HCT116 (cell line): ENCODE results near the gene MCL1. TPM values are rescaled to one million over a fixed set of nuclear protein-coding genes. Genes with fewer than 3 reads are reported as not detected.

Source experiments
- ATAC-seq: fragments of 200-7000 bp; cut with Tn5 transposase; 2 replicates; pipeline ENCODE4 v1.9.1; 2020; ENCODE audit warnings: mild to moderate bottlenecking, moderate library complexity
- BruUV-seq: library from RNA; stranded (reverse); fragments of 400-500 nt; replicated peaks from 2 replicates; lab custom pipeline; 2021; lab: Mats Ljungman, UMichigan
- CTCF ChIA-PET: fragments of 300-600 bp; sonication (Branson Sonifier 250); formaldehyde crosslinking; loops from one replicate; lab custom pipeline; 2021; ENCODE audit warnings: antibody characterized with exemption; lab: Charles Lee
- POLR2A ChIA-PET: fragments of 300-600, 350-600 bp; sonication (Branson Sonifier 250); formaldehyde crosslinking; loops from one replicate; lab custom pipeline; 2021; ENCODE audit warnings: antibody characterized with exemption; lab: Charles Lee
- RAD21 ChIA-PET, 2 experiments: fragments of 300-600 bp; sonication (Branson Sonifier 250); formaldehyde crosslinking; loops; one replicate each; lab custom pipeline; 2023; ENCODE audit warnings: low total read pairs in 2 of 2; ENCODE audit not compliant: uncharacterized antibody in 2 of 2, unreplicated experiment in 2 of 2, low non-redundant PET in 1 of 2; lab: Charles Lee
- DNase-seq: peaks from one replicate; pipeline ENCODE4 v3.0.0-alpha.2; 2010; ENCODE audit warnings: low read depth, low spot score
- H2AFZ ChIP-seq: fragments of 200-600 bp; shearing (Covaris generic), sonication (generic); 2 replicates; pipeline ENCODE4 v1.6.1; 2017; ENCODE audit warnings: low read depth, mixed run types, mixed read lengths, antibody characterized with exemption, low read length; ENCODE audit not compliant: poor library complexity, severe bottlenecking
- H3K27ac ChIP-seq: 2 replicates; pipeline ENCODE4 v1.5.1; 2012; ENCODE audit warnings: low read depth, low read length
- H3K27me3 ChIP-seq: fragments of 200-600 bp; sonication (generic); 2 replicates; pipeline ENCODE4 v1.6.1; 2016; ENCODE audit warnings: mixed run types, low read length, mixed read lengths; ENCODE audit not compliant: insufficient read depth
- H3K36me3 ChIP-seq, 2 experiments: fragments of 200-500 bp in 1 of 2; fragments of 200-600 bp in 1 of 2; sonication (Bioruptor generic) in 1 of 2; sonication (generic) in 1 of 2; 2 replicates each; pipeline versions ENCODE4 v1.5.1 to v1.6.1; 2014 to 2016; ENCODE audit warnings: low read length in 2 of 2, inconsistent platforms in 1 of 2, mixed read lengths in 1 of 2, mixed run types in 1 of 2; ENCODE audit not compliant: insufficient read depth in 2 of 2, control insufficient read depth in 1 of 2
- H3K4me1 ChIP-seq, 2 experiments: fragments of 200-600 bp in 1 of 2; sonication (generic) in 1 of 2; 2 replicates each; pipeline versions ENCODE4 v1.5.1 to v1.6.1; 2012 to 2017; ENCODE audit warnings: low read length in 2 of 2, inconsistent platforms in 1 of 2, mild to moderate bottlenecking in 1 of 2, mixed read lengths in 1 of 2, mixed run types in 1 of 2, moderate library complexity in 1 of 2; ENCODE audit not compliant: insufficient read depth in 2 of 2, control insufficient read depth in 1 of 2
- H3K4me2 ChIP-seq: fragments of 200-600 bp; sonication (generic); 2 replicates; pipeline ENCODE4 v1.6.1; 2017; ENCODE audit warnings: mixed run types, low read length, mixed read lengths
- H3K4me3 ChIP-seq, 2 experiments: fragments of 200-600 bp in 1 of 2; sonication (generic) in 1 of 2; replicated peaks in 1 of 2; 2 replicates each; pipeline ENCODE4 v1.5.1; 2011 to 2016; ENCODE audit warnings: low read length in 2 of 2, control low read depth in 1 of 2, low read depth in 1 of 2, mild to moderate bottlenecking in 1 of 2, mixed read lengths in 1 of 2, mixed run types in 1 of 2
- H3K79me2 ChIP-seq: fragments of 200-600 bp; sonication (generic); 2 replicates; pipeline ENCODE4 v1.6.1; 2017; ENCODE audit warnings: mild to moderate bottlenecking, mixed run types, low read length, moderate library complexity, mixed read lengths; ENCODE audit not compliant: insufficient read depth
- H3K9ac ChIP-seq: fragments of 200-600 bp; sonication (generic); 2 replicates; pipeline ENCODE4 v1.6.1; 2016; ENCODE audit warnings: low read length, mixed read lengths
- H3K9me2 ChIP-seq: fragments of 200-600 bp; sonication (generic), shearing (Covaris generic); 2 replicates; pipeline ENCODE4 v1.6.1; 2017; ENCODE audit warnings: mixed run types, mild to moderate bottlenecking, moderate library complexity; ENCODE audit not compliant: insufficient read depth
- H3K9me3 ChIP-seq, 2 experiments: fragments of 200-500 bp in 1 of 2; fragments of 200-600 bp in 1 of 2; sonication (Bioruptor generic) in 1 of 2; sonication (generic) in 1 of 2; 2 replicates each; pipeline ENCODE4 v1.6.1; 2014 to 2017; ENCODE audit warnings: low read length in 2 of 2, mixed read lengths in 2 of 2, inconsistent platforms in 1 of 2, low read depth in 1 of 2, mild to moderate bottlenecking in 1 of 2, mixed run types in 1 of 2, moderate library complexity in 1 of 2; ENCODE audit not compliant: control insufficient read depth in 1 of 2, insufficient read depth in 1 of 2
- H4K20me1 ChIP-seq: fragments of 200-600 bp; sonication (generic), shearing (Covaris generic); 2 replicates; pipeline ENCODE4 v1.6.1; 2017; ENCODE audit warnings: mixed run types, mild to moderate bottlenecking, moderate library complexity; ENCODE audit not compliant: insufficient read depth
- JUND ChIP-seq: IDR thresholded peaks from 2 replicates; pipeline ENCODE4 v1.6.1; 2012
- RAD21 ChIP-seq: IDR thresholded peaks from 2 replicates; pipeline ENCODE4 v1.6.1; 2012; ENCODE audit warnings: low read depth, mild to moderate bottlenecking
- SRF ChIP-seq: IDR thresholded peaks from 2 replicates; pipeline ENCODE4 v1.6.1; 2012; ENCODE audit warnings: low read depth
- intact Hi-C: fragments of 100-400 bp; cut with micrococcal nuclease; formaldehyde crosslinking; loops from 2 replicates; pipeline ENCODE4 v1.10.0; 2022
- total RNA-seq: library from RNA; stranded (reverse); gene quantifications from one replicate; pipeline ENCODE4 v1.2.1, GENCODE V29; 2021; ENCODE audit not compliant: unreplicated experiment
- TF ChIP-seq, protein P1 (sequence below), 3 experiments: fragments of 200-600 bp in 1 of 3; sonication (generic) in 1 of 3; IDR thresholded peaks in 2 of 3; conservative IDR thresholded peaks in 1 of 3; 2 replicates each; pipeline ENCODE4 v1.5.1; 2012 to 2017; ENCODE audit warnings: low read depth in 2 of 3, low read length in 2 of 3, antibody characterized with exemption in 1 of 3, borderline replicate concordance in 1 of 3, control low read depth in 1 of 3, mild to moderate bottlenecking in 1 of 3, mixed read lengths in 1 of 3, mixed run types in 1 of 3, moderate library complexity in 1 of 3; ENCODE audit not compliant: insufficient read depth in 1 of 3
- TF ChIP-seq, protein P2 (sequence below): IDR thresholded peaks from 2 replicates; pipeline ENCODE4 v1.6.1; 2012; ENCODE audit warnings: low read depth

Gene MCL1
- total RNA-seq, 1 experiment from 2014 or later: 146 TPM

GRCh38 chr1:150543500-150544143 lies 35.8 kb downstream of the MCL1 start:
- H4K20me1 ChIP-seq: no peaks in the 10 kb centered on the region
- no peaks in the 10 kb centered on the region for H3K79me2 ChIP-seq
- no peak overlapping the region for H3K27ac ChIP-seq
- no peak overlapping the region for H2AFZ ChIP-seq
- no peak overlapping the region for H3K4me3 ChIP-seq
- DNase-seq (no peak), ATAC-seq (no peak)
- RAD21 ChIA-PET: no interaction called here
- no peaks in the 10 kb centered on the region for H3K36me3 ChIP-seq
- H3K9me3 ChIP-seq: no peaks in the 10 kb centered on the region
- intact Hi-C loops: no loop called here
- H3K9ac ChIP-seq: no peak overlapping the region
- no TSS peak for BruUV-seq
- CTCF ChIA-PET: interaction anchor here (1.0 to 1.4 kb wide), 2 partner anchors 11 to 17 kb away, joined by 4 read pairs; no protein-coding TSS in a partner anchor
- no peak overlapping the region for H3K4me2 ChIP-seq
- H3K9me2 ChIP-seq: no peaks in the 10 kb centered on the region
- POLR2A ChIA-PET: no interaction called here
- no peaks in the 10 kb centered on the region for H3K27me3 ChIP-seq
- H3K4me1 ChIP-seq: peaks cover 2 to 13% of the 10 kb centered on the region in 2 experiments; a peak in 3 of 4 replicates
- TF ChIP-seq JUND (no peak), SRF (no peak)

- Histone ChIP-seq H3K27me3 (no peaks in the 10 kb centered on the region), H3K4me3 (no peak overlapping the region), H3K4me2 (peak overlapping the region; percentile 37), H3K4me1 (peaks cover 6 to 36% of the 10 kb centered on the region in 2 experiments; a peak in 3 of 4 replicates), H3K27ac (no peak overlapping the region), H3K79me2 (no peaks in the 10 kb centered on the region), H2AFZ (no peak overlapping the region), H3K9me3 (no peaks in the 10 kb centered on the region), H4K20me1 (no peaks in the 10 kb centered on the region), H3K36me3 (no peaks in the 10 kb centered on the region), H3K9ac (no peak overlapping the region), H3K9me2 (no peaks in the 10 kb centered on the region)
- CTCF ChIA-PET: interaction anchor here (0.6 to 1.3 kb wide), 7 partner anchors 11 to 458 kb away, joined by 3 to 4 read pairs (median 3); no protein-coding TSS in a partner anchor
- DNase-seq (no peak), ATAC-seq (peak; percentile 58)
- TF ChIP-seq, protein P1, sequence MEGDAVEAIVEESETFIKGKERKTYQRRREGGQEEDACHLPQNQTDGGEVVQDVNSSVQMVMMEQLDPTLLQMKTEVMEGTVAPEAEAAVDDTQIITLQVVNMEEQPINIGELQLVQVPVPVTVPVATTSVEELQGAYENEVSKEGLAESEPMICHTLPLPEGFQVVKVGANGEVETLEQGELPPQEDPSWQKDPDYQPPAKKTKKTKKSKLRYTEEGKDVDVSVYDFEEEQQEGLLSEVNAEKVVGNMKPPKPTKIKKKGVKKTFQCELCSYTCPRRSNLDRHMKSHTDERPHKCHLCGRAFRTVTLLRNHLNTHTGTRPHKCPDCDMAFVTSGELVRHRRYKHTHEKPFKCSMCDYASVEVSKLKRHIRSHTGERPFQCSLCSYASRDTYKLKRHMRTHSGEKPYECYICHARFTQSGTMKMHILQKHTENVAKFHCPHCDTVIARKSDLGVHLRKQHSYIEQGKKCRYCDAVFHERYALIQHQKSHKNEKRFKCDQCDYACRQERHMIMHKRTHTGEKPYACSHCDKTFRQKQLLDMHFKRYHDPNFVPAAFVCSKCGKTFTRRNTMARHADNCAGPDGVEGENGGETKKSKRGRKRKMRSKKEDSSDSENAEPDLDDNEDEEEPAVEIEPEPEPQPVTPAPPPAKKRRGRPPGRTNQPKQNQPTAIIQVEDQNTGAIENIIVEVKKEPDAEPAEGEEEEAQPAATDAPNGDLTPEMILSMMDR (IDR thresholded peaks at IDR 0.05 in 2 of 3, conservative IDR thresholded peaks at IDR 0.05 in 1 of 3; ENCODE audit: borderline replicate concordance in 1 of 3, insufficient read depth in 1 of 3, low read depth in 2 of 3, low read length in 2 of 3): peak in 2 of 3 experiments; percentile 28 to 33; a peak in 2 of 6 replicates
- TF ChIP-seq, protein P2, sequence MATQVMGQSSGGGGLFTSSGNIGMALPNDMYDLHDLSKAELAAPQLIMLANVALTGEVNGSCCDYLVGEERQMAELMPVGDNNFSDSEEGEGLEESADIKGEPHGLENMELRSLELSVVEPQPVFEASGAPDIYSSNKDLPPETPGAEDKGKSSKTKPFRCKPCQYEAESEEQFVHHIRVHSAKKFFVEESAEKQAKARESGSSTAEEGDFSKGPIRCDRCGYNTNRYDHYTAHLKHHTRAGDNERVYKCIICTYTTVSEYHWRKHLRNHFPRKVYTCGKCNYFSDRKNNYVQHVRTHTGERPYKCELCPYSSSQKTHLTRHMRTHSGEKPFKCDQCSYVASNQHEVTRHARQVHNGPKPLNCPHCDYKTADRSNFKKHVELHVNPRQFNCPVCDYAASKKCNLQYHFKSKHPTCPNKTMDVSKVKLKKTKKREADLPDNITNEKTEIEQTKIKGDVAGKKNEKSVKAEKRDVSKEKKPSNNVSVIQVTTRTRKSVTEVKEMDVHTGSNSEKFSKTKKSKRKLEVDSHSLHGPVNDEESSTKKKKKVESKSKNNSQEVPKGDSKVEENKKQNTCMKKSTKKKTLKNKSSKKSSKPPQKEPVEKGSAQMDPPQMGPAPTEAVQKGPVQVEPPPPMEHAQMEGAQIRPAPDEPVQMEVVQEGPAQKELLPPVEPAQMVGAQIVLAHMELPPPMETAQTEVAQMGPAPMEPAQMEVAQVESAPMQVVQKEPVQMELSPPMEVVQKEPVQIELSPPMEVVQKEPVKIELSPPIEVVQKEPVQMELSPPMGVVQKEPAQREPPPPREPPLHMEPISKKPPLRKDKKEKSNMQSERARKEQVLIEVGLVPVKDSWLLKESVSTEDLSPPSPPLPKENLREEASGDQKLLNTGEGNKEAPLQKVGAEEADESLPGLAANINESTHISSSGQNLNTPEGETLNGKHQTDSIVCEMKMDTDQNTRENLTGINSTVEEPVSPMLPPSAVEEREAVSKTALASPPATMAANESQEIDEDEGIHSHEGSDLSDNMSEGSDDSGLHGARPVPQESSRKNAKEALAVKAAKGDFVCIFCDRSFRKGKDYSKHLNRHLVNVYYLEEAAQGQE: no peak
- peak; percentile 12; the same call in 1 of the 2 replicates for TF ChIP-seq RAD21
- intact Hi-C loops: no loop called here
- RAD21 ChIA-PET: no interaction called here
- POLR2A ChIA-PET: no interaction called here
- BruUV-seq: no TSS peak
Measured at GRCh38 chr1:150537732-150538684, 41.4 kb downstream of the MCL1 start.
